Left ventricle myocardium superior (tissue), 1 donor: Measurements from ENCODE around the gene ANKRD29. TPM values are rescaled to one million over a fixed set of nuclear protein-coding genes. Genes with fewer than 3 reads are reported as not detected.
A peak's percentile ranks its signal among the peaks of the same experiment; 100 is the strongest.
"Not testable (repeated sequence)": the region's sequence is repeated elsewhere in the genome, so short reads cannot be mapped to it uniquely, and the experiment has no call there.

ENCODE experiments used
- ATAC-seq: fragments of 200-7000 bp; cut with Tn5 transposase; one replicate; pipeline ENCODE4 v1.9.1; 2020; ENCODE audit warnings: mild to moderate bottlenecking, moderate library complexity
- DNase-seq: peaks from one replicate; pipeline ENCODE4 v3.0.0-alpha.2; 2020
- intact Hi-C: fragments of 100-400 bp; cut with micrococcal nuclease; formaldehyde crosslinking; loops from one replicate; pipeline ENCODE4 v1.11.0; 2022
- total RNA-seq: library from RNA; stranded (reverse); fragmentation: NEBNext Ultra II Directional; extraction: Animal tissue kit (Norgen Biotek cat#: 25700); gene quantifications from one replicate; pipeline ENCODE4 v1.2.1, GENCODE V29; 2021
- donor health status: DM: no; HTN: yes; CAD: no; lungs with severe emphysema.

The ANKRD29 gene
- total RNA-seq, 1 donor from 2014 or later, result 9.8 TPM

DNA sequence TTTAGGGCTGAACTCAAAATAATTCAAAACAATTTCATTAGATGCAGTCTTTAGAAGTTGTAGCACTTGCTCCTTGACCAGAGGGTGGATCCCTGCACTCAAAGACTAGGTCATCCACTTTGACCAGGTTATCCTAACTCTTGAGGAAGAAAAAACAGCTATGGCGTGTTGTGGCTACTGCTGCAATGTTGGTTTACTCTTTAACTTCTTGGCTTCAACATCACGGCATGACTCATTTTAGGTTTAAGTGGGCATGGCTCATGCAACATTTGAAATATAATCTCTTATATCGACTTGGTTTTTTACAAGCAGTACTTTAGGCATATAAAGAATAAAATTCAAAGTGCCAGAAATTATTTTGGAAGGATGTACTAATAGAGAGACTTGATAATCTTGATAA is 35.4 kb downstream of the ANKRD29 start:
- ATAC-seq, result no peak
- DNase-seq, result no peak
- intact Hi-C loops, result no loop called here

DNA sequence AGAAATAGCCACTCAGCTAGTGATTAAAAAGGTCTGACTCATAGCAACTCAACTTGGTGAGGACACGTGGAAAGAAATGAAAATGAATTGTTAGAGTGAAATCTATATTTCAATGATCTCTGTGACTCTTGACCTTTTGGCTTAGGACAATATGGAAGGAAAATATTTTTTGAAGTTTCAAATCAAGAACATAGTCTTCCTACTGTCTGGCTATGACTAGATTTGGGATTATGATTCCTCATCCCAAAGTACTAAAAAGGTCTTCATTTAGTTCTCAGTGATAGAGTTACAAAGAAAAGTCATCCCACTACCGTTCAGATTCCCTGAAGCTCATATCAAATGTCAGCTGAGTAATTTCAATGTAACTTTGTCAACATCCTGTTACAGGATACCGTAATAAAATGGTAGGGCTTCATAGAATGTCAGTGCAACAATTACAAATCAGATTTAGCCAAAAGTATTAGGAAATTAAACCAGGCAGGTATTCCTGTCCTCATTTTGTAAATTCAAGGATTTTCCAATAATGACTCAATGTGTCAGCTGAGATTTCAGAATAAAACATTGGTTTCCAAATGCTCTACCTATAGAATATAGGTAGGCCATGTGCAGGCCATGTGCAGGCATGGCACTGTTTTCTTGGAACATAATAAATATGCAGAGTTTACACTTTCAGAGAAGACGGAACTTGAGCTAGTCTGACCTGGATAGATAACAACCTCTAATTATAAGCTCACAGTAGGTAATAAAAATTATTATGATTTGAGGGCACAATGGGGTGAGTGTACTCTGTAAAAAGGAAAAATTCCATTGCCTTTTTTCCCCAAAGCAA is 36.0 kb downstream of the ANKRD29 start:
- ATAC-seq (no peak), DNase-seq (no peak)
- intact Hi-C loops, result no loop called here

DNA sequence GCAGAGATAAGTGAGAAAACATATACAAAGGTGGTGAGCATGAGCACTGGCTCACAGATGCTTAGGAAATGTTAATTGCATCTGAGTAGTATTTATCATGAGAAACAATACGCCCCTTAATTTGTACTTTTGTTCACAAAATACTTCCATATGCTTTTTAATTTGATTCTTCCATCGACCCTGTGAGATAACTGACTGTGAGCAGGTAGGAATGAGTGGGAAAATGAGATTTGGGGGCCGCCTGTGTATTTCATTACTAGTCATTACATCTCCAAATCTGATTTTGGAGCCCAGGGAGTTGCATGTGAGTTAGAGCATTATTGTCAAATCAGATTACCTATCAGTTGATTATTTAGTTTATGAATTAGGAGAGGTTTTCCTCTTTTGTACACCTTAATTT is 39.7 kb downstream of the ANKRD29 start:
- intact Hi-C loops, result loop anchor here (5.0 kb wide), 2 partner anchors 79 to 189 kb away; no protein-coding TSS in a partner anchor
- no peak for ATAC-seq
- no peak for DNase-seq

DNA sequence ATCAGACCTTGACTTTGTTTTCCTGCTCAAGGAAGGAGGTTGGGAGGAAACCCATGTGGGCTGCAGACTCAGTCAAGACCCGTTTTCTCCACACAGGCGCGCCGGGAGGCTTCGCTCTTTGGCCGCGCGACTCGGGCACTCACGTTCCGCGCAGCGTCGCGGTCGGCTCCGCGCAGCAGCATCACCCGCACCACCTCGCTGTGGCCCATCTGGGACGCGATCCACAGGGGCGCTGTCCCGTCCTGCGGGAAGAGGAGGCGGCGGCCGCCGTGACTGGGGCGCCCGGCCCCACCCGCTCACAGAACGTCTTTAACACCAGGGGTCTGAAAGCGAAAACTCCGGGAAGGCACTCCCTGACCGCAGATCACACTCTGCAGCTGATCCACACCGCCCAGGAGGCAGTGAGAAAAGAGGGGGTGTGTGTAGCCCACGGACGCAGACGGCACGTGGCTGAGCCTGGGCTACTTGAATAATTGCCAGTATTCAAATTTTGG is 43.3 kb downstream of the ANKRD29 start:
- ATAC-seq (peak; percentile 82), DNase-seq (peak; percentile 55)
- intact Hi-C loops, result no loop called here

DNA sequence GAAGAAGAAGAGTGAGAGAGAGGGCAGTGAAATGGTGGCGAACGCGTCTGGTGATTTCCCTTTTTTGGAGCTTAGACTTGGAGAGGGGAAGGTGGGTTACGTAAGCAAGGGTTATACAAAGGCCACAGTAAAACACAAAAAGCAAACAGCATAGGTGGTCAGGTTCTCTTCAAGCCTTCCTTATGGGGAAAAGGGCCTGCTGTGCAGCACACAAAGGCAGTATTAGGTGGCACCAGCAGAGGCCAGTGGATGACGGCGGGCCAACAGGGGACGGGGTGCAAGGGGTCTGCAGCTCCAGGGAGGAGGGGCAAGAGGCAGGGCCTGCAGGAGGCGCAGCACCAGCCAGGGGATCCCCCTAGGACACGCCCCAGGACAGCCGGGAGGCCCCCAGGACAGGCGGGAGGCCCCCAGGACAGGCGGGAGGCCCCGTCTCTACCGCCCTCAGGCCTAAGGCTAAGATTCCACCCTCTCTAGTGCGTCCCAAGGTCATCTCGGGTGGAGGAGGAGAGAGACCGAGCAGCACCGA is 43.8 kb downstream of the ANKRD29 start:
- intact Hi-C loops, result no loop called here
- DNase-seq (no peak), ATAC-seq (peak; percentile 72)

DNA sequence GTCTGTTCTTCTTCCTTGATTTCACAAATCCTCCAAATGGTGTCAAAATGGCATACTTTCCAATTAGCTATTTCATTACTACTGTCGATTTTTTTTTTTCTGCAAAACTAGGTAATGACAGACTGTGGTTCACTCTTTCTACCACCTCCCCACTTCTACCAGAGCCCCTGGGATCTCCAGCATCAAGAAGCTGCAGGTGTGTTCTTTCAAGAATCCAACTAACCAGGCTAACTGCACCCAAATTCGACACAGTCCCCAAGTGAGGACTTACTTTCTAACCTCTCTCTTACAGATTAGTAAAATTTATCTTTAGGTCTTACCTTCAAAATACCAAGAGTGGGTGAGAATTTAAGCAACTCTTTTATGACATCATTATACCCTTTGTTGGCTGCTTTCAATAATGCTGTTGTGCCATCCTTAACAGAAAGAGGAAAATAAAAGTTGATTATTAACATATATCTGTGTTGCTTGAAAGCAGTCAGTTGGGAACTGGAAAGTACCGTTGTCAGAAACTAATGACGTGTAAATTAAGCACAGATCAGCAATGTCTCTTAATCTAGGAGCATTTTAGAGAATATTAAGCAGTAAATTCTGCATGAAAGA is 45.2 kb downstream of the ANKRD29 start:
- intact Hi-C loops, result no loop called here
- ATAC-seq, result no peak
- DNase-seq, result no peak

DNA sequence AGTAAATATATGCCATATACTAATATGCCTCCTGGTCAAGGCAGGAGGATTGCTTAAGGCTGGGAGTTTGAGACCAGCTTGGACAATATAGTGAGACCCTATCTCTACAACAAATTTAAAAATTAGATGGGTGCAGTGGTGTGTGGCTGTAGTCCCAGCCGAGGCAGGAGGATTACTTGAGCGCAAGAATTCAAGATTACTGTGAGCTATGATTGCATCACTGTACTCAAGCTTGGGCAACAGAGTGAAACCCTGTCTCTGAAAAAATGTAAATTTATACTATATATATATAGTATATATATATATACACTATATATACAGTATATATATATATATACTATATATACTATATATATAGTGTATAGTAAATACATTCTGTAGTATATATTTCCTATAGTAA is 46.5 kb downstream of the ANKRD29 start:
- intact Hi-C loops, result no loop called here
- DNase-seq, result no peak
- no peak for ATAC-seq

DNA sequence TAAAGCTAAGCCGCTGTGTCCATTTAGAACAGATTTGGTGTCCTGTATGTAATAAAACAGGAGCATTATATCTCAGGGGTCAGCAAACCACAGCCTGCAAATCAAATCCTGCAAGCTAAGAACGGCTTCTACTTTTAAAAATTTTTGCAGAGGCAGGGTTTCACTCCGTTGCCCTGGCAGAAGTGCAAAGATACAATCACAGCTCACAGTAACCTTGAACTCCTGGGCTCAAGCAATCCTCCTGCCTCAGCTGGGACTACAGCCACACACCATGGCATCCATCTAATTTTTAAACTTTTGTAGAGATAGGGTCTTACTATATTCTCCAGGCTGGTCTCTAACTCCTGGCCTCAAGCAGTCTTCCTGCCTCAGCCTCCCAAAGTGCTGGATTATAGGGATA is 47.8 kb downstream of the ANKRD29 start:
- no peak for DNase-seq
- ATAC-seq, result no peak
- intact Hi-C loops, result no loop called here

DNA sequence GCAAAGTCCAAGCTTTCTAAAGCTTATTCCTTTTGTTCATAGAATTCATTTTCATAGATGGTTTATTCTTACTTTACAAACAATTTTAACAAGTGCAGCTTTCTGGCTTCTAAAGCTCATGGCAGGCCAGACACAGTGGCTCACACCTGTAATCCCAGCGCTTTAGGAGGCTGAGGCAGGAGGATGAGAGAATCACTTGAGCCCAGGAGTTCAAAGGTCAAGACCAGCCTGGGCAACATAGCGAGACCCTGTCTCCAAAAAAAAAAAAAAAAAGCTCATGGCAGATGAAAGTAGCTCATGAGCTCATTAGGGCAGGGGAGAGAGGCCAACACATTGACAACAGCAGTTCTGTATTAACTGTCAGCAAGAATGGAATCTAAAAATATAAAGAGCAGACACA is 48.3 kb downstream of the ANKRD29 start:
- intact Hi-C loops, result no loop called here
- DNase-seq (no peak), ATAC-seq (no peak)

DNA sequence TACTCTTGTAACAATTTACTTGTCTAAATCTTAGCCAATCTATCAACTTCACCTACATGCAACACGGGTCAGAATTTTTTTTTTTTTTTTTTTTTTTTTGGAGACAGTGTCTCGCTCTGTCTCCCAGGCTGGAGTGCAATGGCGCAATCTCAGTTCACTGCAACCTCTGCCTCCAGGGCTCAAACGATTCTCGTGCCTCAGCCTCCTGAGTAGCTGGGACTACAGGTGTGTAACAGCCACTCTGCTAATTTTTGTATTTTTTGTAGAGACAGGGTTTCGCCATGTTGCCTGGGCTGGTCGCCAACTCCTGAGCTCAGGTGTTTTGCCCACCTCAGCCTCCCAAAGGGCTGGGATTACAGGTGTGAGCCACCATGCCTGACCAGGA is 49.6 kb downstream of the ANKRD29 start:
- not testable (repeated sequence) for ATAC-seq, DNase-seq

DNA sequence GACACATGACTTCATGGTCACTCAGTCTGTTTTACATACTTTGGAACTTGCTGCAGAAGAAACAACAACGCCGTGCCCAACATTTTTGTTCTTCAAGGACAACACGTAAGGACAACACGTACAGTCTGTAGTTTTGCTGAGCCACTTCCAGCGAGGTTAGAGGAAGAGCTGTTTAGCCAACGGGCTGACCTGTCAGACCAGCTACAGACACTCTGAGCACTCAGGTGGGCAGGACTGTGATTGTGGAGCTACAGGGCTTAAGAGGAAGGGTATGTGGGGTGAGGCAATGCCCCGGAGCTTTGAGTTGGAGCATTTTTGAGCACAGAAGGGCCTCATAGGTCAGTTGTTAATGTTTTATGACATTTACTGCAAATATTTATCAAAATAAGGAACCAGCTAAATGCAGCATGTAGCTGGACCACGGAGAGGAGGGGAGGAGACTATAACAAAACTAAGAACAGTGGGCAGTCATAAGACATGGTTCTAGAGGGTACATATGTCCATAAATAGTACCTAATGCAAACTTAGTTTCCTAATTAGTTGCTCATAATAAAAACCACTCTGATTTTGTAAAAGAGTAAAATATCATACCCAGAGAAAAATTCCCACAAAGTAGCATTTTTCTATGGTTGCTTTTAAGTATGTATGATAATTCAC is 50.1 kb downstream of the ANKRD29 start:
- ATAC-seq (no peak), DNase-seq (no peak)
- intact Hi-C loops, result no loop called here

More for the DNA sequence above, 49.6 kb downstream of the ANKRD29 start:
- intact Hi-C loops, result not testable (repeated sequence)

DNA sequence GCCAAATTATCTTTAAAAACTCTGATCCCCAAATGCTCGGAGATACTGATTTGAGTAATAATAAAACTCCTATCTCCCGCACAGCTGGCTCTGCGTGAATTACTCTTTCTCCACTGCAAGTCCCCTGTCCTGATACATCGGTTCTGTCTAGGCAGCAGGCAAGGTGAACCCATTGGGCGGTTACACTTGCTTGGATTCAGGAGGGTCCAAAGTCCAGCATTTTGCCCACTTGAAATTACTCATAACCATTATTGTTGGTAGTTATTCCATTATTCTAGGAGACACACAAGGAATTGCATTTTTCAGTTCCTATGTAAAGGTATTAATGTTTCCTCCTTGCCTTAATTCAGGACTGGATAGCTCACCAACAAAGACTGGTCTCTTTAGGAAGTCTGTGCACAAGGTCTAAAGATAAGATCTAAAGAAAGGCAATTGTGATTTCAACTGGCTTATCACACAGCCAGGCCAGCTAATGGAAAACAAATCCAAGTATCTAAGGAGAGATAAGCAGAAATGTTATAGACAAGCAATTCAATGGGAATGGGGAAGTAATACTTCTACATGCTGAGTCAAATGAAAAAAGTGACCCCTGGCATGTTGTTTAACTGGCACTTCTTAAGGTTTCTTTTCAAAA is 53.2 kb downstream of the ANKRD29 start:
- ATAC-seq (no peak), DNase-seq (no peak)
- intact Hi-C loops, result no loop called here

DNA sequence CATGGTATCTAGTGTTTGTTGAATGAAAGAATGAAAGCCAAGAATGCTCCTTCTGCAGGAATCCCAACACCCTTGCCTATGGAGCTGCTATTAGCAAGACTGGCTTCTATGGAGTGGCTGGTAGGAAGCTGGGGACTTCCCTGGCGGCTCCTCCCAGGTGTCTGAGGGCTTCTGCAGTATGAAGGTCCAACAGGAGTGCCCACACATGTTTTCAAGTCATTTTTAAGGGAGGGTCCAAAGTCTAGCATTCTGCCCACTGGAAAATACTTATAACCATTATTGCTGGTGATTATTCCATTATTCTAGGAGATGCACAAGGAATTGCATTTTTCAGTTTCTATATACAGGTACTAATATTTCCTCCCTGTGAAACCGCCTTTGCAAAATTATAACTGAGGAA is 54.5 kb downstream of the ANKRD29 start:
- ATAC-seq (no peak), DNase-seq (no peak)
- intact Hi-C loops, result no loop called here

DNA sequence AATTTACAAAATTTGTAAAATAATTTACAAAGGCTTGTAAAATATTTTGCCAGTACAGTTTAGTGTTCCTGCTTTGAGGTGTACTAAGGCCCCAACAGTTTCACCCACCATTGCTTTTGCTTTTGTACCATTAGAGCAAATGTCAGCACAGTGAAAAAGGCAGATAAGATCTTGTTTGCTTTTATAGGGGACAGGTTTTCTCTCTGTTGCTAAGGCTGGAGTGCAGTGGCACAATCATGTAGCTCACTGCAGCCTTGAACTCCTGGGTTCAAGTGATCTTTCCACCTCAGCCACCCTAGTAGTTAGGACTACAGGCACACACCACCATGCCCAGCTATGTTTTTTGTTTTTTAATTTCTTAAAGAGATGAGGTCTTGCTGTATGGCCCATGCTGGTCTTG is 56.8 kb downstream of the ANKRD29 start:
- no peak for ATAC-seq

DNA sequence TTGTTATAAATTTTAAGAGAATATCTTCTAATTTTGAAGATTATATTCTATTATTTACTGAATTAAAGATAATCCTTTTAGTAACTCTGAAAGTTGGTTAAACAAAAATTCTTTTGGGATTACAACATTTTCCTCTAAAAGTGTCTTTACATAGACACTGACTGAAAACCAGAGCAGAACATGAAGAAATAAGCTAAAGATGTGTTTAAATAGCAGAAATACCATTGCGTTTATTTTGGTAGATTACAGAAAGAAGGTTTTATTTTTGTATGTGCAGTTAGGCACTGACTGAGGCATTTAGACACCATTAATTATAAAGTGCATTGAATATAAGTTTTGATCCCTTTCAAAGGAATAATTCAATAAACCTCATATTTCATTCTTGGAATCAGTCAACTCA is 62.9 kb downstream of the ANKRD29 start:
- ATAC-seq (no peak), DNase-seq (no peak)
- intact Hi-C loops, result no loop called here

More for the DNA sequence above, 56.8 kb downstream of the ANKRD29 start:
- intact Hi-C loops, result no loop called here
- DNase-seq, result no peak

DNA sequence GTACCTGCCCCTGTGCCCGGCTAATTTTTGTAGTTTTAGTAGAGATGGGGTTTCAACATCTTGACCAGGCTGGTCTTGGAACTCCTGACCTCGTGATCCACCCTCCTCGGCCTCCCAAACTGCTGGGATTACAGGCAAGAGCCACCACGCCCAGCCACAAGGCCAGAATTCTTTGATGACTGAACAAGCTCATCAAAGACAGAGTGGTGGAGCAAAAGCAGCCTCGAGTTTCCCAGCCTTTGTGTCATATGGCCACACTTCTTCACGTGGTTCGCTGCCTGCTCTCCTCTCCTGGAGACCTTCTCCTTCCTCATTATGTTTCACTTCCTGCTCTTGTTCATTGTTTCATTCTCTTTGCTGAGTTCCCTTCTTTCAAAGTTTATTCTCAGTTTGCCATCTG is 66.5 kb downstream of the ANKRD29 start:
- DNase-seq (no peak), ATAC-seq (no peak)
- intact Hi-C loops, result no loop called here

DNA sequence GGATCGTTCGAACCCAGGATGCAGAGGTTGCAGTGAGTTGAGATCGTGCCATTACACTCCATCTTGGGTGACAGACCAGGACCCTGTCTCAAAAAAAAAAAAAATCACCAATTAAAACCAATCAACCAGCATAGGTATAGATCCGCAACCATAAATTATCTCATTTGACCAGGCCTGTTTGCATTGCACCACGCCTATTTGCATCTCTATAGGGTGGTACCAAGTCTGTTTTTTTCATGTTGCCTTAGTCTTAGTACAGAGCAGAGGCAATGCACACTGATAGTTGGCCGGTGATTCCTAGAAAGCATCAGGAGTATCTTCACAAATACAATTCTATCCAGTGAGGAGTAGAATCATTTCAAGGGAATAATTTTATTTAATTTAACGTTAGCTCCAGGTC is 67.1 kb downstream of the ANKRD29 start:
- intact Hi-C loops, result no loop called here
- DNase-seq (no peak), ATAC-seq (no peak)

DNA sequence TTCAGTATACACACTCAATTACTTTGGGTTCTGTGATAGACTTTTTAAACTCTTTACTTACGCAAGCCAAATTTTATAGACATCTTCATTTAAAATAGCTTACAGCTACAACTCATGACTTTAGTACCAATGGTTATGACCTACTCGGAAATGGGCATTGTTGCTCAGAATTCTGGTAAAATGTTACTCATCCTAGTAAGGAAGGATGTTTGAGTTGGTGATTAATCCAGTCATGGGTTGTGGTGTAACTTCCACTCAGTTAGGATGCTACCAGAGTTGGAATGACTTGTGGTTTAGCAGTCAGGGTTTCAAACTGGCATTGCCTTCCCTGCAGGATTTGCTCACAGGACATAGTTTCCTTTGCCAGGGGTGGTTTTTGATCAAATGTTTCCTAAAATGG is 69.0 kb downstream of the ANKRD29 start:
- no peak for ATAC-seq
- intact Hi-C loops, result loop anchor here (5.0 kb wide), 1 partner anchor 76 kb away; no protein-coding TSS in a partner anchor
- no peak for DNase-seq

DNA sequence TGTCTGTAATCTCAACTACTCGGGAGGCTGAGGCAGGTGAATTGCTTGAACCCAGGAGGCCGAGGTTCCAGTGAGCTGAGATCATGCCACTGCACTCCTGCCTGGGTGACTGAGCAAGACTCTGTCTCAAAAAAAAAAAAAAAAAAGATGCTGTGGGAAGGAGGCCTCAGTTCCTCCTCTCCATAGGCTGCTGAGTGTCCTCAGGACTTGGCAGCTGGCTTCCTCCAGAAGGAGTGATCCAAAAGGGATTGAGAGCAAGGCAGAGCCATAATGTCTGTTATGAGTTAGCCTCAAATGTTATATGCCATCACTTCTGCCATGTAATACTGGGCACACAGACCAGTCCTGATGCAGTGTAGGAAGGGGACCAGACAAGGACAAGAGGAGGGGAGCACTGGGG is 69.8 kb downstream of the ANKRD29 start:
- no peak for ATAC-seq
- DNase-seq, result no peak
- intact Hi-C loops, result loop anchor here (5.0 kb wide), 1 partner anchor 76 kb away; no protein-coding TSS in a partner anchor
